NCI-H2196 treated with DMSO at 0.1 percent for 48 hours (cell line): Measurements from ENCODE around the gene CASZ1.

ENCODE experiments used
- DNase-seq: peaks from one replicate; lab custom pipeline; 2025; ENCODE audit not compliant: unreplicated experiment; lab: John Stamatoyannopoulos, UW

The CASZ1 gene

GRCh38 chr1:10753299-10753698 is 43.1 kb downstream of the CASZ1 start:
- DNase-seq, result no peak

GRCh38 chr1:10751561-10752085 is 44.8 kb downstream of the CASZ1 start:
- DNase-seq, result no peak

- no peak for DNase-seq
These were observed 45.3 kb downstream of the CASZ1 start for GRCh38 chr1:10751160-10751559.

GRCh38 chr1:10745886-10746455 is 50.5 kb downstream of the CASZ1 start:
- no peak for DNase-seq

- DNase-seq, result no peak
These were observed 51.1 kb downstream of the CASZ1 start for GRCh38 chr1:10745383-10745782.

- DNase-seq, result no peak
These were observed 51.7 kb downstream of the CASZ1 start for GRCh38 chr1:10744654-10745238.

- DNase-seq, result no peak
These were observed 52.4 kb downstream of the CASZ1 start for GRCh38 chr1:10744029-10744428.

GRCh38 chr1:10741696-10742095 is 54.8 kb downstream of the CASZ1 start:
- no peak for DNase-seq

- no peak for DNase-seq
These were observed 56.3 kb downstream of the CASZ1 start for GRCh38 chr1:10740123-10740522.

- DNase-seq, result no peak
These were observed 56.9 kb downstream of the CASZ1 start for GRCh38 chr1:10739589-10739988.

- peak; percentile 75 for DNase-seq
These were observed 58.1 kb downstream of the CASZ1 start for GRCh38 chr1:10738061-10739058.

GRCh38 chr1:10737651-10738050 is 58.8 kb downstream of the CASZ1 start:
- no peak for DNase-seq

GRCh38 chr1:10736634-10737586 is 59.5 kb downstream of the CASZ1 start:
- DNase-seq, result peak; percentile 63

GRCh38 chr1:10735563-10736305 is 60.7 kb downstream of the CASZ1 start:
- no peak for DNase-seq

- no peak for DNase-seq
These were observed 61.4 kb downstream of the CASZ1 start for GRCh38 chr1:10734962-10735544.

GRCh38 chr1:10734375-10734774 is 62.1 kb downstream of the CASZ1 start:
- no peak for DNase-seq

GRCh38 chr1:10733474-10734366 is 62.7 kb downstream of the CASZ1 start:
- no peak for DNase-seq

GRCh38 chr1:10730985-10731384 is 65.5 kb downstream of the CASZ1 start:
- no peak for DNase-seq
